Neuron (in vitro differentiated cells): ENCODE measurements around the gene MGMT.

Source experiments
- H2AFZ ChIP-seq: one replicate; pipeline ENCODE4 v1.6.1; 2013; ENCODE audit warnings: low read depth, mild to moderate bottlenecking, inconsistent platforms, low read length, moderate library complexity
- H3K27me3 ChIP-seq: one replicate; pipeline ENCODE4 v1.6.1; 2013; ENCODE audit warnings: low read length; ENCODE audit not compliant: insufficient read depth
- H3K36me3 ChIP-seq: one replicate; pipeline ENCODE4 v1.6.1; 2013; ENCODE audit warnings: low read length; ENCODE audit not compliant: insufficient read depth
- H3K4me1 ChIP-seq: one replicate; pipeline ENCODE4 v1.6.1; 2013; ENCODE audit warnings: low read length; ENCODE audit not compliant: insufficient read depth
- H3K4me3 ChIP-seq: 2 replicates; pipeline ENCODE4 v1.5.1; 2013; ENCODE audit warnings: mild to moderate bottlenecking, low read length, moderate library complexity
- H3K9me3 ChIP-seq: one replicate; pipeline ENCODE4 v1.6.1; 2013; ENCODE audit warnings: low read length

MGMT gene

DNA sequence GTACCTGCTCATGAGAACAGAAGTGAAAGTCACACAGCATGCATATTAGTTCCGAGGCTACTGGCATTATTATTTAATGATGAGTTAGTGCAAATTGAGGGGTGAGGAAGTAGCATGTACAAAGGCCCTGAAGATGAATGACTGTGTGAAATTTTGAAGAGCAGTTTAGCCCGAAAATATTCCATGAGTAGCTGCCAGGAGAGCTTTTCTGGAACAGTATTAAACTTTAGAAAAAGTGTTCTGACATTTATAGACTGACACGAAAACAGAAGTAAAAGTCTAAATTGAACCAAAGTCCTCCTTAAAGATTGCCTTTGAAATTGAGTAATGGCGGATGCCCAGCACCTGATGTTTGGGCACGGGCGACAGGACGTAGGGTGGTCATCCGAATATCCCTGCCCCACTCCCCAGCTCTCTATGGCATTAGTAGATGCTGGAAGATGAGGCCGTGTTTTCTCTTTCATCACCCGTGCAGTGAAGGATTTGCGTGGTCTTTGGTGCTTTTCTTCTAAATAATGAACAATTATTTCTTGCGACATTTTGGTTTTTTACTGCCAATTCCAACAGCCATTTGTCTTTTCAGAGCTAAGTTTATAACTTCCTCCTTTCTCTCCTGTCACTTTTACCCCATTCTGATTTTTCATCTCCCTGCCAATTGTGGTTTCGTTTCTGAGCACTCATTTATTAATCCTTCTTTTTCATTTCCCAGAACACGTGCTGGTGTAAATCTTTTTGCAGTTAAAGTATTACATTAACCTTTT is 192.6 kb downstream of the MGMT start:
- peaks cover 8% of the 10 kb centered on the region for H3K4me1 ChIP-seq
- H3K36me3 ChIP-seq, result no peaks in the 10 kb centered on the region
- no peak overlapping the region for H2AFZ ChIP-seq
- H3K27me3 ChIP-seq, result no peaks in the 10 kb centered on the region
- no peak overlapping the region for H3K4me3 ChIP-seq
- H3K9me3 ChIP-seq, result no peaks in the 10 kb centered on the region

DNA sequence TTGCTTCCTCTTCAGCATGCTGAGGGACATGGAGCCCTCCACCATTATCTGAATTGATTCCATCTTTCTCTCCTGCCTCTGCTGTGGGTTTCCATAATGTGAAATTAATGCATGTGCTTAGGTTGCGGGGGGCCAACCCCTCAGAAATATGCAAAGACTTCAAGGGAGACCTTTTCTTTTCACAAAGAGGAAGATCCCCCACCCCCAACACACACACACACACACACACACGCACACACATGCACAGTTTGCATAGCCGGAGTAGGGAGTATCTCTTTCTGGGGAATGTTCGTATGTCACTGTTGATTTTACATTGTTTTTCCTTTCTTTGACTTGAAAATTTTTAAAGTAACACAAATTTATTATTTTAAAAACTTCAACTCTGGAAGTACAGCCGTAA is 193.5 kb downstream of the MGMT start:
- Histone ChIP-seq H3K4me1 (peaks cover 8% of the 10 kb centered on the region), H3K4me3 (no peak overlapping the region), H2AFZ (no peak overlapping the region), H3K9me3 (no peaks in the 10 kb centered on the region), H3K27me3 (no peaks in the 10 kb centered on the region), H3K36me3 (no peaks in the 10 kb centered on the region)

GRCh38 chr10:129662426-129662825 is 195.4 kb downstream of the MGMT start:
- Histone ChIP-seq H3K36me3 (no peaks in the 10 kb centered on the region), H3K27me3 (no peaks in the 10 kb centered on the region), H3K4me3 (no peak overlapping the region), H3K4me1 (peaks cover 5% of the 10 kb centered on the region), H3K9me3 (no peaks in the 10 kb centered on the region), H2AFZ (no peak overlapping the region)

DNA sequence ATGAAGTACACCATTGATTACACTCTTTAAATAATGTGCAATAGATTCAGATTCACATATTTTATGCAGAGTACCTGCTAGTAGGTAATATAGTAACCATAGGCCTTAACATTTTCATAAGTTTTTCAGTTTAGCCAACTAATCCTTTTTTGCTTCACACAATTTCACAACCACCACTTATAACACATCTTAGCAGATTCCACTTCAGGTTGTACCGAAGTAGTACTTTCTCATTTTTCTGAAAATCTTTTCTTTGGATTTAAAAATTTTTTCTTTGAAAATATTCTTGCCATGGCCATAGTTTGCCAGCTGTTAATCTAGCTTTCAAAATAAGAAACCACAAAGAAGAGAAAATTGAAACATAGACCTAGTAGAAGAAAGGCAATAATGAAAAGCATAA is 203.1 kb downstream of the MGMT start:
- Histone ChIP-seq H3K4me3 (no peak overlapping the region), H3K9me3 (no peaks in the 10 kb centered on the region), H2AFZ (no peak overlapping the region), H3K4me1 (no peaks in the 10 kb centered on the region), H3K36me3 (no peaks in the 10 kb centered on the region), H3K27me3 (no peaks in the 10 kb centered on the region)

DNA sequence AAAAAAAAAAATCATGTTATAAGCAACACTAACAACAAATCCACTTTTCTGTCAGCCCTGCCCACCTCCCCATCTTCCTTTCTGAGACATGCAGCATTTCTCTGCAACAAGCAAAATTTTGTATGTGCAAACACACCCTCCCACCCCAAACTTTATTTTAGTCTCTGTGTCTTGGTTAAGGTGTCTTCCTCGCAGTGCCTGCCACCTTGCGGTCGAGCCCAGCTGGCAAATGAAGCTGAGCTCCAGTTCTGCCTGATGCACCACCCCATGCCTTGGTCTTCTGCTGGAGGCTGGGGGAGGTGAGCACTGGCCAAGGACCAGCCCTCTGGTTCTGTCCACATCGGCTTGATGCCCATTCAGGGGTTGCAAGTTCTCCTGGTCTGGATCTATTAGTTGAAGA is 206.3 kb downstream of the MGMT start:
- H3K9me3 ChIP-seq, result no peaks in the 10 kb centered on the region
- H2AFZ ChIP-seq, result no peak overlapping the region
- H3K4me3 ChIP-seq, result no peak overlapping the region
- H3K27me3 ChIP-seq, result no peaks in the 10 kb centered on the region
- H3K4me1 ChIP-seq, result no peaks in the 10 kb centered on the region
- H3K36me3 ChIP-seq, result no peaks in the 10 kb centered on the region

- Histone ChIP-seq H3K4me3 (no peak overlapping the region), H2AFZ (no peak overlapping the region), H3K4me1 (no peaks in the 10 kb centered on the region), H3K36me3 (no peaks in the 10 kb centered on the region), H3K27me3 (no peaks in the 10 kb centered on the region), H3K9me3 (no peaks in the 10 kb centered on the region)
Observed at GRCh38 chr10:129675027-129675769, 208.2 kb downstream of the MGMT start.

GRCh38 chr10:129676014-129676413 is 209.0 kb downstream of the MGMT start:
- Histone ChIP-seq H3K36me3 (no peaks in the 10 kb centered on the region), H3K9me3 (no peaks in the 10 kb centered on the region), H3K4me3 (no peak overlapping the region), H3K27me3 (no peaks in the 10 kb centered on the region), H3K4me1 (no peaks in the 10 kb centered on the region), H2AFZ (no peak overlapping the region)

GRCh38 chr10:129677377-129677927 is 210.4 kb downstream of the MGMT start:
- Histone ChIP-seq H3K4me1 (no peaks in the 10 kb centered on the region), H3K4me3 (no peak overlapping the region), H2AFZ (no peak overlapping the region), H3K9me3 (no peaks in the 10 kb centered on the region), H3K36me3 (no peaks in the 10 kb centered on the region), H3K27me3 (no peaks in the 10 kb centered on the region)

DNA sequence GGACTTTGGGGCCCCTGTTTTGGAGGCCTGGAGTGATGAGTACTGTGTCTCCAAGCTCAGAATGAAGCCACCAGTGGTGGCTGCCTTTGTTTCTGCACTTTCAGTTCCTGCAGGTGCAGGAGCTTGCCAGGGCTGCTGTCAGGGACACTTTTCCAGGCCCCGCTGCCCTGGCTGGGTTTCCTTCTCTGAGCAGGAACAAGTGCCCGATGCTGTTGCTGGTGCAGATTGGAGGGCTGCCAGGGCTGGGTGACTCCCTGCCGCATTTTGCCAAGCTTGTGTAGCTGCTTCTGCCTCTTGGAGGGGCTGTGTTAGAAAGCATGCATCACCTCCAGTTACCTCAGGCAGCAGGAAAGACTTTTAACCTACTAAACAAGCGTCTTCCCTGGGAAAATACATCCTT is 211.1 kb downstream of the MGMT start:
- Histone ChIP-seq H3K27me3 (no peaks in the 10 kb centered on the region), H3K9me3 (no peaks in the 10 kb centered on the region), H3K4me3 (no peak overlapping the region), H3K4me1 (no peaks in the 10 kb centered on the region), H2AFZ (no peak overlapping the region), H3K36me3 (no peaks in the 10 kb centered on the region)

- Histone ChIP-seq H3K36me3 (no peaks in the 10 kb centered on the region), H3K9me3 (no peaks in the 10 kb centered on the region), H2AFZ (no peak overlapping the region), H3K27me3 (no peaks in the 10 kb centered on the region), H3K4me1 (no peaks in the 10 kb centered on the region), H3K4me3 (no peak overlapping the region)
Observed at GRCh38 chr10:129679207-129679606, 212.2 kb downstream of the MGMT start.

DNA sequence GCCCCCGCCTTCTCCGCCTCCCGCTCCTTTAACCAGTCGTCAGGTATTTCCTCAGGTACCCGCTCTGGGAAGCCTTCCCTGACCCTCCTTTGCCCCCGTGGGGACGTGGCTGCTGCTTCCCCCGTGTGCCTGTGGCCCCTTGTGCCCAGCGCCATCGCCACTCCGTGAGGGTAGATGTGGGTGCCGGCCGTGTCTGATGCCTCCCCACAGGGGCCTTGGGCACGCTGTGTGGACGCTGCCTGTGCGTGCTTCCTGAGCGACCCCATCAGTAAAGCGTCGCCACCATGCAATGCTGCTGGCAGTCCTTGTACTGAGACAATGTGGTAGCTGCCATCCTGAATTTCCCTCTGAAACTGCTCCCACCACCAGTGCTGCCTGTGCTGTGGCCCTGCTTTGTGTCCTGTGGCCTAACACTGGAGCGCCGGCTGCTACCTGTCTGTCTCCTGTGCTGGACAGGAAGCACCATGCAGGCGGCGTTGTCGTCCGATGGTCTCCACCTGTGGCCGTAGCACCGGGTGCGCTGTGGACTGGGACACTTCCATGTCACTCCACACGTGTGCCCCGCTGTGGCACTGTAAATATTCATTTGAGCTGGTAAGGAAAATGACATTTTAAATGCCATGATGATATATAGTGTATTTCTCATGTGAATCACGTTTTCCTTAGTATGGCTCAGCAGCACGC is 213.8 kb downstream of the MGMT start:
- Histone ChIP-seq H3K4me3 (no peak overlapping the region), H3K4me1 (no peaks in the 10 kb centered on the region), H3K36me3 (no peaks in the 10 kb centered on the region), H3K27me3 (no peaks in the 10 kb centered on the region), H3K9me3 (no peaks in the 10 kb centered on the region), H2AFZ (no peak overlapping the region)

DNA sequence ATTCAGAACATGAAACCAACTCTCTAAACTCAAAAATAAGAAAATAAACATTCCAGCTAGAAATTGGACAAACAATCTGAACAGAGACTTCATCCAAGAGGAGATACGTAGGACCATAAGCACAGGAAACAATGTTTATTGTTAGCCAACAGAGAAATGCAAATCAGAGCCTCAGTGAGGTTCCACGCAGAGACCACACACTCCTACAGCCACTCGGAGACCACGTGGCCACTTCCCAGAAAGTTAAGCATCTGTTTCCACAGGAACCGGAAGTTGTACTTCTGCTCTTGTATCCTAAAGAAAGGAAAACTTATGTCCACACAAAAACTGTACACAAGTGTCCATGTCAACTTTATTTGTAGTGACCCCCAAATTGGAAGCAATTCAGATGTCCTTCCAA is 214.8 kb downstream of the MGMT start:
- no peaks in the 10 kb centered on the region for H3K36me3 ChIP-seq
- H3K27me3 ChIP-seq, result no peaks in the 10 kb centered on the region
- H3K9me3 ChIP-seq, result no peaks in the 10 kb centered on the region
- H3K4me1 ChIP-seq, result no peaks in the 10 kb centered on the region
- H2AFZ ChIP-seq, result no peak overlapping the region
- no peak overlapping the region for H3K4me3 ChIP-seq

DNA sequence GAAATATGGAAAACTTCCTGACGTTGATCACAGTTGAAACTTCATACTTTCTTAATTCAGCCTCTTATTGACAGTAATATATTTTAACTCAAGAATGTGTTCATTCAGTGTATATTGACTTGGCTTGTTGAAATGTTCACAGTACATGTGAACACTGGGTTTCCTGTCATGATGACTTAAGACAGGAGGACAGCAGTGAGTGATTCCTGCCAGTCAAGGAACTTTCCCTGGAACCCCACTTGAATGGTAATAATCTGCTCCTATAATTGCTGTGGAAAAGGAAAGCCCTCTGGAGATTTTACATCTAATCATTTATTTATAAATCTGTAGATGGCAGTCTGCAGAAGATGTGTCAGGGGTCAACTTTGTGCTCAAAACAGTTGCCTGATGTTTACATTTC is 216.5 kb downstream of the MGMT start:
- Histone ChIP-seq H3K4me3 (no peak overlapping the region), H2AFZ (no peak overlapping the region), H3K27me3 (no peaks in the 10 kb centered on the region), H3K36me3 (no peaks in the 10 kb centered on the region), H3K9me3 (no peaks in the 10 kb centered on the region), H3K4me1 (no peaks in the 10 kb centered on the region)
